K562 (cell line): ENCODE results near the gene TRPM2. TPM values are rescaled to one million over a fixed set of nuclear protein-coding genes. Genes with fewer than 3 reads are reported as not detected.

Experiments used
- EWSR1 ChIP-seq: fragments of 450-650 bp; IDR thresholded peaks from 2 replicates; pipeline ENCODE4 v1.6.1; 2018; ENCODE audit warnings: borderline replicate concordance, mild to moderate bottlenecking, low read depth, moderate library complexity; ENCODE audit not compliant: partially characterized antibody
- SAFB ChIP-seq: fragments of 200-400 bp; formaldehyde crosslinking; IDR thresholded peaks from 2 replicates; pipeline ENCODE4 v1.6.1; 2017; ENCODE audit warnings: low read depth, low read length, borderline replicate concordance
- SMARCA5 ChIP-seq: fragments of 450-650 bp; IDR thresholded peaks from 2 replicates; pipeline ENCODE4 v1.6.1; 2016
- polyA plus RNA-seq, 8 experiments: library from polyadenylated mRNA; depleted of rRNA in 4 of 8; stranded (reverse) in 5 of 8; unstranded in 3 of 8; fragments of >200 nt; fragmentation: Nextera tagmentation in 2 of 8; fragmentation: Illumina TruSeq in 1 of 8; extraction: Ambion mirVana in 2 of 8; extraction: Trizol in 1 of 8; gene quantifications; 2 replicates each; pipeline versions ENCODE4 v1.2.1 to v1.2.3, GENCODE V29; 2011 to 2014; ENCODE audit warnings: inconsistent platforms in 1 of 8, missing spikeins in 1 of 8
- total RNA-seq, 7 experiments: library from RNA; depleted of rRNA in 6 of 7; stranded (reverse); fragments of >200 nt in 6 of 7; fragmentation: Illumina TruSeq in 2 of 7; extraction: Trizol in 2 of 7; gene quantifications; 2 replicates each; pipeline versions ENCODE4 v1.2.1 to v1.2.3, GENCODE V29; 2011 to 2021; ENCODE audit warnings: low replicate concordance in 1 of 7
- TF ChIP-seq, protein P1 (sequence below), 2 experiments: fragments of 450-650 bp; formaldehyde crosslinking in 1 of 2; IDR thresholded peaks; 2 replicates each; pipeline versions ENCODE4 v1.4.0 to v1.6.1; 2014 to 2020; ENCODE audit warnings: mild to moderate bottlenecking in 2 of 2, borderline replicate concordance in 1 of 2, low read depth in 1 of 2

Gene TRPM2
- total and polyA plus RNA-seq, 9 of the 15 experiments (the other 6 are each of a cell fraction or from before 2014, with no cell fraction given): 0.33 to 2.1 (median 0.98) TPM; not detected in 2

DNA sequence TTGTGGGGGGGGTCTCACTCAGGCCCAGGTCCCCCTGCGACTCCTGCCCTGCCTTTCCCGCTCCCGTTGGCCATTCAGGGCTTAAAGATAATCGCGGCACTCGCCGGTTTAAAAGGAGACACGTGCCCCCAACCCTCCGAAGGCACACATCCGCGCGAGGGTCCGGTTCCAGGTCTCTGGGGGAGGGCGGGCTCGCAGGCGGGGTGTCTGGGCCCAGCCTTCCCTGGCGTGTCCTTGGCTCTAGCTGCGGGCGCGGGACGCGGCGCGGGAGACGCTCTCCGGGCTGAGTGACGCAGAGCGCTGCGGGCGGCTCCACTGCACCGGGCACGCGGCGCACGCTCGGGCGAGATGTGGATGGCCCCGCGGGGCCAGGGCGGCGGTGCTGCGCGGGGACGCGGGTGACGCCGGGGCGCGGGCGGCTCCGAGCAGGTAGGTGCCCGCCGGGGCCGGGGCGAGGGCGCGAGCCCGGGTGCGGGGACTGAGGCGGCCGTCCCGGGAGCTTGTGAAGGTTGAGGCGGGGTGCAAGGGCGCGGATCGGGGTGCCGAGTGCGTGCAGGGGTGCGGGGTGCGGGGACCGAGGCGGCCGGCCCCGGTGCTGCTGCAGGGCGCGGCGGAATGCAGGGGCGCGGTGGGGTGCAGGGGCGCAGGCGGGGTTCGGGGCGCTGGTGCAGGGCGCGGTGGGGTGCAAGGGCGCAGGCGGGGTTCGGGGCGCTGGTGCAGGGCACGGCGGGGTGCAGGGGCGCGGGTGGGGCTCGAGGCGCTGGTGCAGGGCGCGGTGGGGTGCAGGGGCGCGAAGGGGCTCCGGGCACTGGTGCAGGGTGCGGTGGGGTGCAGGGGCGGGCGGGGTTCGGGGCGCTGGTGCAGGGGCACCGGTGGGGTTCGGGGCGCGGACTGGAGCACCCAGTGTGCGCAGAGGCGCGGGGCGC lies 3.3 kb upstream of the TRPM2 start (continued):
- TF ChIP-seq, protein P1, sequence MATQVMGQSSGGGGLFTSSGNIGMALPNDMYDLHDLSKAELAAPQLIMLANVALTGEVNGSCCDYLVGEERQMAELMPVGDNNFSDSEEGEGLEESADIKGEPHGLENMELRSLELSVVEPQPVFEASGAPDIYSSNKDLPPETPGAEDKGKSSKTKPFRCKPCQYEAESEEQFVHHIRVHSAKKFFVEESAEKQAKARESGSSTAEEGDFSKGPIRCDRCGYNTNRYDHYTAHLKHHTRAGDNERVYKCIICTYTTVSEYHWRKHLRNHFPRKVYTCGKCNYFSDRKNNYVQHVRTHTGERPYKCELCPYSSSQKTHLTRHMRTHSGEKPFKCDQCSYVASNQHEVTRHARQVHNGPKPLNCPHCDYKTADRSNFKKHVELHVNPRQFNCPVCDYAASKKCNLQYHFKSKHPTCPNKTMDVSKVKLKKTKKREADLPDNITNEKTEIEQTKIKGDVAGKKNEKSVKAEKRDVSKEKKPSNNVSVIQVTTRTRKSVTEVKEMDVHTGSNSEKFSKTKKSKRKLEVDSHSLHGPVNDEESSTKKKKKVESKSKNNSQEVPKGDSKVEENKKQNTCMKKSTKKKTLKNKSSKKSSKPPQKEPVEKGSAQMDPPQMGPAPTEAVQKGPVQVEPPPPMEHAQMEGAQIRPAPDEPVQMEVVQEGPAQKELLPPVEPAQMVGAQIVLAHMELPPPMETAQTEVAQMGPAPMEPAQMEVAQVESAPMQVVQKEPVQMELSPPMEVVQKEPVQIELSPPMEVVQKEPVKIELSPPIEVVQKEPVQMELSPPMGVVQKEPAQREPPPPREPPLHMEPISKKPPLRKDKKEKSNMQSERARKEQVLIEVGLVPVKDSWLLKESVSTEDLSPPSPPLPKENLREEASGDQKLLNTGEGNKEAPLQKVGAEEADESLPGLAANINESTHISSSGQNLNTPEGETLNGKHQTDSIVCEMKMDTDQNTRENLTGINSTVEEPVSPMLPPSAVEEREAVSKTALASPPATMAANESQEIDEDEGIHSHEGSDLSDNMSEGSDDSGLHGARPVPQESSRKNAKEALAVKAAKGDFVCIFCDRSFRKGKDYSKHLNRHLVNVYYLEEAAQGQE (IDR thresholded peaks at IDR 0.05; ENCODE audit: borderline replicate concordance): no peak
- TF ChIP-seq, protein P1 (CRISPR knock-in tag; IDR thresholded peaks at IDR 0.05; ENCODE audit: low read depth): no peak
- TF ChIP-seq SAFB (no peak), EWSR1 (no peak), SMARCA5 (no peak)
